GM21447 (cell line): Measurements from ENCODE around the gene EPHA8.

Source experiments
- ATAC-seq: cut with Tn5 transposase; IDR thresholded peaks from one replicate; pipeline ENCODE4 v1.9.1; 2021; ENCODE audit not compliant: unreplicated experiment

Gene EPHA8

GRCh38 chr1:22535399-22535798, 27.9 kb upstream of the EPHA8 start:
- no peak for ATAC-seq

GRCh38 chr1:22536506-22536905, 26.8 kb upstream of the EPHA8 start:
- no peak for ATAC-seq

- ATAC-seq, result no peak
These were observed 25.7 kb upstream of the EPHA8 start for GRCh38 chr1:22537441-22538139.

- no peak for ATAC-seq
These were observed 23.7 kb upstream of the EPHA8 start for GRCh38 chr1:22539510-22540118.

- no peak for ATAC-seq
These were observed 23.0 kb upstream of the EPHA8 start for GRCh38 chr1:22540337-22540736.

GRCh38 chr1:22542886-22543285, 20.4 kb upstream of the EPHA8 start:
- no peak for ATAC-seq

GRCh38 chr1:22543679-22544078, 19.6 kb upstream of the EPHA8 start:
- ATAC-seq, result no peak

- no peak for ATAC-seq
These were observed 18.7 kb upstream of the EPHA8 start for GRCh38 chr1:22544606-22545005.

- ATAC-seq, result no peak
These were observed 18.1 kb upstream of the EPHA8 start for GRCh38 chr1:22545141-22545540.

- no peak for ATAC-seq
These were observed 16.0 kb upstream of the EPHA8 start for GRCh38 chr1:22547186-22547817.

- ATAC-seq, result no peak
These were observed 15.3 kb upstream of the EPHA8 start for GRCh38 chr1:22547818-22548462.

- ATAC-seq, result no peak
These were observed 13.3 kb upstream of the EPHA8 start for GRCh38 chr1:22550021-22550420.

- no peak for ATAC-seq
These were observed 11.7 kb upstream of the EPHA8 start for GRCh38 chr1:22551591-22551990.

GRCh38 chr1:22552021-22552420, 11.3 kb upstream of the EPHA8 start:
- no peak for ATAC-seq

GRCh38 chr1:22553104-22553880, 10.0 kb upstream of the EPHA8 start:
- no peak for ATAC-seq

GRCh38 chr1:22553991-22554522, 9.2 kb upstream of the EPHA8 start:
- no peak for ATAC-seq

- no peak for ATAC-seq
These were observed 8.0 kb upstream of the EPHA8 start for GRCh38 chr1:22555371-22555656.

- ATAC-seq, result no peak
These were observed 6.7 kb upstream of the EPHA8 start for GRCh38 chr1:22556391-22557104.

- ATAC-seq, result no peak
These were observed 5.8 kb upstream of the EPHA8 start for GRCh38 chr1:22557341-22557950.
